ENCODE results near the gene UBE2Q1. TPM values are rescaled to one million over a fixed set of nuclear protein-coding genes. Genes with fewer than 3 reads are reported as not detected.

UBE2Q1 gene
- total RNA-seq, 1 experiment from 2014 or later: 70.9 TPM

DNA sequence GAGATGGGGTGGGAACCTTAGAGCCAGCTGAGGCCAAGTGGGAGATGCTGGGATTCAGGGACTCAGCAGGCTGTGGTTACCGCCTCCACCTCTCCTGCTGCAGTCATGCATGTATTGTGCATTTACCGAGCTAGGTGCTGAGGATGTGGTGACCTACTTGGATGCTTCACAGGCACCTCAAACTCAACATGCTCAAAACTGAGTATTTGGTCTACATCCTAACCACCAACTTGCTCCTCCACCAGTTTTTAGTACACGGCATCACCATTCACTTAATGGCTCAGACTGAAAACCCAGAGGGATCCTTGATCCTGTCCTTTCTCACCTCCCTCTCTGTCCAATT, 14.7 kb upstream of the UBE2Q1 start:
- H3K9me3 ChIP-seq (ENCODE audit: control insufficient read depth in 1 of 2, insufficient read depth in 1 of 2, low read depth in 1 of 2, low read length in 2 of 2): no peaks in the 10 kb centered on the region
- BruUV-seq (replicated peaks): no TSS peak
- no peak overlapping the region for H3K4me3 ChIP-seq (replicated peaks in 1 of 2; ENCODE audit: low read depth in 1 of 2, low read length in 2 of 2)
- H3K27ac ChIP-seq (ENCODE audit: low read depth, low read length): no peak overlapping the region
- ChIA-PET RAD21 (ENCODE audit: low non-redundant PET in 1 of 2, low total read pairs in 2 of 2, uncharacterized antibody in 2 of 2, unreplicated experiment in 2 of 2) (no interaction called here), CTCF (no interaction called here), POLR2A (no interaction called here)
- no peak overlapping the region for H3K9ac ChIP-seq (ENCODE audit: low read length)
- no peak overlapping the region for H2AFZ ChIP-seq (ENCODE audit: low read depth, low read length, poor library complexity, severe bottlenecking)
- DNase-seq (ENCODE audit: low read depth, low spot score) (no peak), ATAC-seq (no peak)
- TF ChIP-seq POLR2AphosphoS5 (IDR thresholded peaks at IDR 0.05; ENCODE audit: low read depth, low read length): no peak
- TF ChIP-seq, protein P1, sequence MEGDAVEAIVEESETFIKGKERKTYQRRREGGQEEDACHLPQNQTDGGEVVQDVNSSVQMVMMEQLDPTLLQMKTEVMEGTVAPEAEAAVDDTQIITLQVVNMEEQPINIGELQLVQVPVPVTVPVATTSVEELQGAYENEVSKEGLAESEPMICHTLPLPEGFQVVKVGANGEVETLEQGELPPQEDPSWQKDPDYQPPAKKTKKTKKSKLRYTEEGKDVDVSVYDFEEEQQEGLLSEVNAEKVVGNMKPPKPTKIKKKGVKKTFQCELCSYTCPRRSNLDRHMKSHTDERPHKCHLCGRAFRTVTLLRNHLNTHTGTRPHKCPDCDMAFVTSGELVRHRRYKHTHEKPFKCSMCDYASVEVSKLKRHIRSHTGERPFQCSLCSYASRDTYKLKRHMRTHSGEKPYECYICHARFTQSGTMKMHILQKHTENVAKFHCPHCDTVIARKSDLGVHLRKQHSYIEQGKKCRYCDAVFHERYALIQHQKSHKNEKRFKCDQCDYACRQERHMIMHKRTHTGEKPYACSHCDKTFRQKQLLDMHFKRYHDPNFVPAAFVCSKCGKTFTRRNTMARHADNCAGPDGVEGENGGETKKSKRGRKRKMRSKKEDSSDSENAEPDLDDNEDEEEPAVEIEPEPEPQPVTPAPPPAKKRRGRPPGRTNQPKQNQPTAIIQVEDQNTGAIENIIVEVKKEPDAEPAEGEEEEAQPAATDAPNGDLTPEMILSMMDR (IDR thresholded peaks at IDR 0.05 in 2 of 3, conservative IDR thresholded peaks at IDR 0.05 in 1 of 3; ENCODE audit: borderline replicate concordance in 1 of 3, insufficient read depth in 1 of 3, low read depth in 2 of 3, low read length in 2 of 3): no peak
- TF ChIP-seq SP1 (IDR thresholded peaks at IDR 0.05; ENCODE audit: low read depth): no peak
- TF ChIP-seq, protein P2, sequence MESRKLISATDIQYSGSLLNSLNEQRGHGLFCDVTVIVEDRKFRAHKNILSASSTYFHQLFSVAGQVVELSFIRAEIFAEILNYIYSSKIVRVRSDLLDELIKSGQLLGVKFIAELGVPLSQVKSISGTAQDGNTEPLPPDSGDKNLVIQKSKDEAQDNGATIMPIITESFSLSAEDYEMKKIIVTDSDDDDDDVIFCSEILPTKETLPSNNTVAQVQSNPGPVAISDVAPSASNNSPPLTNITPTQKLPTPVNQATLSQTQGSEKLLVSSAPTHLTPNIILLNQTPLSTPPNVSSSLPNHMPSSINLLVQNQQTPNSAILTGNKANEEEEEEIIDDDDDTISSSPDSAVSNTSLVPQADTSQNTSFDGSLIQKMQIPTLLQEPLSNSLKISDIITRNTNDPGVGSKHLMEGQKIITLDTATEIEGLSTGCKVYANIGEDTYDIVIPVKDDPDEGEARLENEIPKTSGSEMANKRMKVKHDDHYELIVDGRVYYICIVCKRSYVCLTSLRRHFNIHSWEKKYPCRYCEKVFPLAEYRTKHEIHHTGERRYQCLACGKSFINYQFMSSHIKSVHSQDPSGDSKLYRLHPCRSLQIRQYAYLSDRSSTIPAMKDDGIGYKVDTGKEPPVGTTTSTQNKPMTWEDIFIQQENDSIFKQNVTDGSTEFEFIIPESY (IDR thresholded peaks at IDR 0.05; ENCODE audit: extremely low read depth, insufficient replicate concordance, low read length): no peak
- TF ChIP-seq ELF1 (IDR thresholded peaks at IDR 0.05; ENCODE audit: borderline replicate concordance, low read depth): no peak
- TF ChIP-seq EZH2 (IDR thresholded peaks at IDR 0.05): no peak
- no peak for TF ChIP-seq EGR1 (IDR thresholded peaks at IDR 0.05; ENCODE audit: low read depth)
- TF ChIP-seq EZH2phosphoT487 (IDR thresholded peaks at IDR 0.05; ENCODE audit: borderline replicate concordance): no peak
- no peak for TF ChIP-seq CBX3 (IDR thresholded peaks at IDR 0.05; ENCODE audit: low read depth)
- no peak for TF ChIP-seq ZNF274 (IDR thresholded peaks at IDR 0.05; ENCODE audit: low read depth, low read length)
- TF ChIP-seq SIN3A (IDR thresholded peaks at IDR 0.05; ENCODE audit: low read depth): no peak
- TF ChIP-seq POLR2A (IDR thresholded peaks at IDR 0.05; ENCODE audit: borderline replicate concordance, extremely low read depth, insufficient read depth, insufficient read length): no peak
- TF ChIP-seq, protein P3, sequence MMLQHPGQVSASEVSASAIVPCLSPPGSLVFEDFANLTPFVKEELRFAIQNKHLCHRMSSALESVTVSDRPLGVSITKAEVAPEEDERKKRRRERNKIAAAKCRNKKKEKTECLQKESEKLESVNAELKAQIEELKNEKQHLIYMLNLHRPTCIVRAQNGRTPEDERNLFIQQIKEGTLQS (IDR thresholded peaks at IDR 0.05): no peak
- TF ChIP-seq RAD21 (IDR thresholded peaks at IDR 0.05; ENCODE audit: low read depth): no peak
- no peak for TF ChIP-seq SRF (IDR thresholded peaks at IDR 0.05; ENCODE audit: low read depth)
- no peak for TF ChIP-seq TCF7L2 (IDR thresholded peaks at IDR 0.05; ENCODE audit: borderline replicate concordance, extremely low read depth, insufficient read depth, insufficient read length)
- H3K9me2 ChIP-seq (ENCODE audit: insufficient read depth): no peaks in the 10 kb centered on the region
- no peaks in the 10 kb centered on the region for H4K20me1 ChIP-seq (ENCODE audit: insufficient read depth)
- H3K4me2 ChIP-seq (ENCODE audit: low read length): no peak overlapping the region
- peaks cover 0 to under 1% of the 10 kb centered on the region in 2 experiments; a peak in 1 of 4 replicates for H3K4me1 ChIP-seq (ENCODE audit: control insufficient read depth in 1 of 2, insufficient read depth in 2 of 2, low read length in 2 of 2)
- no peaks in the 10 kb centered on the region for H3K36me3 ChIP-seq (ENCODE audit: control insufficient read depth in 1 of 2, insufficient read depth in 2 of 2, low read length in 2 of 2)
- H3K27me3 ChIP-seq (ENCODE audit: insufficient read depth, low read length): peaks cover 8% of the 10 kb centered on the region; the same call in 1 of the 2 replicates
- intact Hi-C loops (cut with micrococcal nuclease): no loop called here
- H3K79me2 ChIP-seq (ENCODE audit: insufficient read depth, low read length): no peaks in the 10 kb centered on the region
